ENCODE data around the gene WDR62. TPM values are rescaled to one million over a fixed set of nuclear protein-coding genes. Genes with fewer than 3 reads are reported as not detected.

Gene WDR62
- total RNA-seq, 1 experiment from 2014 or later = 30.0 TPM

DNA sequence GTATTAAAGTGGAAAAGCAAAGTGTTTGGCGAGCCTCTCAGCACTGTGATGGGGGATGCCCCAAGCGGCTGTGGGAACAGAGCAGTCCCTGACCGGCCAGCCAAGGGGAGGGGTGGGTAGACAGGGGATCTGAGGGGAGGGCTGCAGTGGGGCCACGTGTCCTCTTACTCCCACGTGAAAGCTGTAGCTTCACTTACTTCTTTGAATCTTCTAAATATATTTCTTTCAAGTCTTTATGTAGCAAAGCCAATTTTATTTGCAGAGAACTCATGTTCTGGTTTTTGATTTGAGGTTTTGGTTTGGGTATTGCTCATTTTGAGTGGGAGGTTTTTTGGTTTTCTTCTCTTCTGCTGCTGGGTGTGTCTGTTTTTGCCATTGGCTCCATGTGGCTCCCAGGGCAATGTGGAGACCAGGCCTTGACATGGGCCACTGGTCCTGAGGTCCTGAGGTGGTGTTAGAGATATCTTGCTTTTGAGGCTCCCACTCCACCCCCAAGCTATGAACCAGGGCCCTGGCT lies 38.5 kb downstream of the WDR62 start:
- Histone ChIP-seq H3K9ac (ENCODE audit: extremely low read depth, insufficient read length, low read length) (no peak overlapping the region), H3K79me1 (ENCODE audit: insufficient read depth, low read depth, low read length, poor library complexity, severe bottlenecking) (no peaks in the 10 kb centered on the region), H3K56ac (ENCODE audit: insufficient read length, low read depth, low read length) (no peak overlapping the region), H2BK12ac (ENCODE audit: insufficient read length, low read depth, low read length) (no peak overlapping the region), H3K14ac (ENCODE audit: insufficient read depth, low read length) (no peak overlapping the region), H3K4me1 (ENCODE audit: insufficient read depth, low read length) (no peaks in the 10 kb centered on the region), H3K9me3 (ENCODE audit: control insufficient read depth, low read depth, low read length) (no peaks in the 10 kb centered on the region), H2BK15ac (ENCODE audit: low read depth, low read length) (no peak overlapping the region), H4K91ac (ENCODE audit: insufficient read length, low read depth, low read length) (no peak overlapping the region), H3K27ac (ENCODE audit: insufficient read length, low read depth, low read length) (no peak overlapping the region), H3K23ac (ENCODE audit: insufficient read length, low read depth, low read length) (no peak overlapping the region), H4K20me1 (ENCODE audit: control insufficient read depth, insufficient read depth, insufficient read length) (no peaks in the 10 kb centered on the region), H3K4ac (ENCODE audit: low read depth, low read length) (no peak overlapping the region), H3K27me3 (ENCODE audit: insufficient read depth, low read length) (no peaks in the 10 kb centered on the region), H2AK5ac (ENCODE audit: insufficient read length, low read length) (no peak overlapping the region), H2BK120ac (ENCODE audit: low read depth, low read length, poor library complexity, severe bottlenecking) (no peak overlapping the region), H2BK5ac (ENCODE audit: insufficient read length, low read length) (no peak overlapping the region), H3T11ph (ENCODE audit: low read length) (no peak overlapping the region), H2AFZ (ENCODE audit: low read length) (no peak overlapping the region), H3K18ac (ENCODE audit: insufficient read length, low read depth, low read length) (no peak overlapping the region), H3K23me2 (ENCODE audit: insufficient read length, low read depth, low read length, poor library complexity, severe bottlenecking) (no peaks in the 10 kb centered on the region), H4K5ac (ENCODE audit: insufficient read length, low read depth, low read length) (no peak overlapping the region), H3K4me2 (ENCODE audit: insufficient read depth, insufficient read length, low read length) (no peak overlapping the region), H4K8ac (replicated peaks; ENCODE audit: insufficient read length, low read depth, low read length) (no peak overlapping the region), H2BK20ac (ENCODE audit: low read depth, low read length, poor library complexity, severe bottlenecking) (no peak overlapping the region), H3K79me2 (ENCODE audit: insufficient read depth, low read length) (no peaks in the 10 kb centered on the region)
- DNase-seq = no peak
- H3K36me3 Mint-ChIP-seq (ENCODE audit: insufficient read depth in 1 of 3, low read depth in 3 of 3) = peaks cover 48 to 83% (median 64%) of the 10 kb centered on the region in 3 experiments
- no peaks in the 10 kb centered on the region for H3K9me3 Mint-ChIP-seq
- no peaks in the 10 kb centered on the region for H3K4me1 Mint-ChIP-seq
- TF ChIP-seq, protein P1, sequence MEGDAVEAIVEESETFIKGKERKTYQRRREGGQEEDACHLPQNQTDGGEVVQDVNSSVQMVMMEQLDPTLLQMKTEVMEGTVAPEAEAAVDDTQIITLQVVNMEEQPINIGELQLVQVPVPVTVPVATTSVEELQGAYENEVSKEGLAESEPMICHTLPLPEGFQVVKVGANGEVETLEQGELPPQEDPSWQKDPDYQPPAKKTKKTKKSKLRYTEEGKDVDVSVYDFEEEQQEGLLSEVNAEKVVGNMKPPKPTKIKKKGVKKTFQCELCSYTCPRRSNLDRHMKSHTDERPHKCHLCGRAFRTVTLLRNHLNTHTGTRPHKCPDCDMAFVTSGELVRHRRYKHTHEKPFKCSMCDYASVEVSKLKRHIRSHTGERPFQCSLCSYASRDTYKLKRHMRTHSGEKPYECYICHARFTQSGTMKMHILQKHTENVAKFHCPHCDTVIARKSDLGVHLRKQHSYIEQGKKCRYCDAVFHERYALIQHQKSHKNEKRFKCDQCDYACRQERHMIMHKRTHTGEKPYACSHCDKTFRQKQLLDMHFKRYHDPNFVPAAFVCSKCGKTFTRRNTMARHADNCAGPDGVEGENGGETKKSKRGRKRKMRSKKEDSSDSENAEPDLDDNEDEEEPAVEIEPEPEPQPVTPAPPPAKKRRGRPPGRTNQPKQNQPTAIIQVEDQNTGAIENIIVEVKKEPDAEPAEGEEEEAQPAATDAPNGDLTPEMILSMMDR (conservative IDR thresholded peaks at IDR 0.05) = no peak
- no CpG with 5 or more reads among the region's 5 CpGs for WGBS (ENCODE audit: extremely low coverage, insufficient read length, low lambda C conversion rate)
- H3K27ac Mint-ChIP-seq = no peak overlapping the region
- H3K27me3 Mint-ChIP-seq (ENCODE audit: low read depth) = no peaks in the 10 kb centered on the region
- no peak overlapping the region for H3K4me3 Mint-ChIP-seq

Data from H9 (cell line).